Raji (cell line): ENCODE data around the gene DDX24.

Source experiments
- POLR2A ChIP-seq: IDR thresholded peaks from 2 replicates; pipeline ENCODE4 v1.6.1; 2011; ENCODE audit warnings: low read depth, low read length, control low read depth; ENCODE audit not compliant: insufficient read depth

Gene DDX24

GRCh38 chr14:94003397-94003796 is 77.6 kb downstream of the DDX24 start:
- TF ChIP-seq POLR2A: no peak

GRCh38 chr14:94001501-94002396 is 79.3 kb downstream of the DDX24 start:
- no peak for TF ChIP-seq POLR2A

GRCh38 chr14:94001016-94001415 is 80.0 kb downstream of the DDX24 start:
- TF ChIP-seq POLR2A: no peak

GRCh38 chr14:94000267-94000666 is 80.7 kb downstream of the DDX24 start:
- no peak for TF ChIP-seq POLR2A

- TF ChIP-seq POLR2A: no peak
Measured at GRCh38 chr14:93999573-93999972, 81.4 kb downstream of the DDX24 start.

- TF ChIP-seq POLR2A: no peak
Measured at GRCh38 chr14:93998871-93999403, 82.1 kb downstream of the DDX24 start.
